Measurements from ENCODE around the gene LSM10. TPM values are rescaled to one million over a fixed set of nuclear protein-coding genes. Genes with fewer than 3 reads are reported as not detected.

LSM10 gene
- total RNA-seq, 2 donors from 2014 or later = 30.7 to 34.8 TPM

Other genes with a start within 250 kb of the LSM10 start
- gene TRAPPC3, start 248.4 kb downstream of the LSM10 start, total RNA-seq = 10 to 100 TPM; 51.4 to 54.7 TPM
- gene MAP7D1, start 241.7 kb downstream of the LSM10 start, total RNA-seq = 100 to 1,000 TPM; 130 to 167 TPM
- 10 to 100 TPM; 76.6 to 79.1 TPM for gene THRAP3, start 173.5 kb downstream of the LSM10 start, total RNA-seq
- 1 to 10 TPM; 1.6 to 2.8 TPM for gene SH3D21, start 91.5 kb downstream of the LSM10 start, total RNA-seq
- gene EVA1B, start 74.3 kb downstream of the LSM10 start, total RNA-seq = 10 to 100 TPM; 38.0 to 39.5 TPM
- 10 to 100 TPM; 68.5 to 94.8 TPM for gene STK40, start 12.0 kb downstream of the LSM10 start, total RNA-seq
- gene OSCP1, start 52.5 kb upstream of the LSM10 start, total RNA-seq = 1 to 10 TPM; 5.7 to 7.1 TPM
- gene MRPS15, start 66.5 kb upstream of the LSM10 start, total RNA-seq = 10 to 100 TPM; 46.4 to 48.3 TPM
- gene CSF3R, start 85.0 kb upstream of the LSM10 start, total RNA-seq = 10 to 100 TPM; 19.6 to 33.4 TPM

Data from posterior vena cava (tissue), 2 donors.